HCT116 (cell line): ENCODE measurements around the gene SPAG8.

Source experiments
- ATF3 ChIP-seq: IDR thresholded peaks from 2 replicates; pipeline ENCODE4 v1.6.1; 2012
- CEBPB ChIP-seq: IDR thresholded peaks from 2 replicates; pipeline ENCODE4 v1.6.1; 2012; ENCODE audit warnings: low read depth
- CTCF ChIP-seq, 3 experiments: fragments of 200-600 bp in 1 of 3; sonication (generic) in 1 of 3; IDR thresholded peaks in 2 of 3; conservative IDR thresholded peaks in 1 of 3; 2 replicates each; pipeline ENCODE4 v1.5.1; 2012 to 2017; ENCODE audit warnings: low read depth in 2 of 3, low read length in 2 of 3, antibody characterized with exemption in 1 of 3, borderline replicate concordance in 1 of 3, control low read depth in 1 of 3, mild to moderate bottlenecking in 1 of 3, mixed read lengths in 1 of 3, mixed run types in 1 of 3, moderate library complexity in 1 of 3; ENCODE audit not compliant: insufficient read depth in 1 of 3
- EZH2 ChIP-seq: fragments of 200-600 bp; sonication (generic); IDR thresholded peaks from 2 replicates; pipeline ENCODE4 v1.6.1; 2017; ENCODE audit warnings: antibody characterized with exemption, mixed run types
- EZH2phosphoT487 ChIP-seq: fragments of 200-600 bp; IDR thresholded peaks from 2 replicates; pipeline ENCODE4 v1.6.1; 2018; ENCODE audit warnings: antibody characterized with exemption, borderline replicate concordance
- MAX ChIP-seq: IDR thresholded peaks from 2 replicates; pipeline ENCODE4 v1.6.1; 2012
- POLR2A ChIP-seq: IDR thresholded peaks from 2 replicates; pipeline ENCODE4 v1.7.0; 2011; ENCODE audit warnings: borderline replicate concordance; ENCODE audit not compliant: insufficient read depth, insufficient read length; ENCODE audit errors: extremely low read depth
- POLR2AphosphoS5 ChIP-seq: IDR thresholded peaks from 2 replicates; pipeline ENCODE4 v1.6.1; 2011; ENCODE audit warnings: mild to moderate bottlenecking, low read depth, low read length, moderate library complexity
- RAD21 ChIP-seq: IDR thresholded peaks from 2 replicates; pipeline ENCODE4 v1.6.1; 2012; ENCODE audit warnings: low read depth, mild to moderate bottlenecking
- REST ChIP-seq: IDR thresholded peaks from 2 replicates; pipeline ENCODE4 v1.6.1; 2012; ENCODE audit warnings: low read depth
- SP1 ChIP-seq: IDR thresholded peaks from 2 replicates; pipeline ENCODE4 v1.6.1; 2012; ENCODE audit warnings: low read depth
- TCF7L2 ChIP-seq: IDR thresholded peaks from 2 replicates; pipeline ENCODE4 v1.7.0; 2011; ENCODE audit warnings: borderline replicate concordance, inconsistent platforms; ENCODE audit not compliant: insufficient read depth, insufficient read length; ENCODE audit errors: extremely low read depth
- ZNF274 ChIP-seq: fragments of 200-500 bp; sonication (Bioruptor generic); IDR thresholded peaks from 2 replicates; pipeline ENCODE4 v1.6.1; 2014; ENCODE audit warnings: mild to moderate bottlenecking, low read depth, low read length, inconsistent platforms

- no peak for TF ChIP-seq POLR2AphosphoS5
- no peak for TF ChIP-seq CTCF (IDR thresholded peaks at IDR 0.05 in 2 of 3, conservative IDR thresholded peaks at IDR 0.05 in 1 of 3; ENCODE audit: borderline replicate concordance in 1 of 3, insufficient read depth in 1 of 3, low read depth in 2 of 3, low read length in 2 of 3)
- no peak for TF ChIP-seq POLR2A
- TF ChIP-seq EZH2 = no peak
- TF ChIP-seq ZNF274 = no peak
- no peak for TF ChIP-seq MAX
- no peak for TF ChIP-seq CEBPB
- TF ChIP-seq REST = no peak
- TF ChIP-seq TCF7L2 = no peak
- no peak for TF ChIP-seq RAD21
- no peak for TF ChIP-seq ATF3
- no peak for TF ChIP-seq EZH2phosphoT487
- TF ChIP-seq SP1 = no peak
These were observed 35.9 kb upstream of the SPAG8 start for GRCh38 chr9:35847792-35848572.
